ENCODE data around the gene OPHN1.
"Not testable (repeated sequence)": the region's sequence is repeated elsewhere in the genome, so short reads cannot be mapped to it uniquely, and the experiment has no call there.

The OPHN1 gene

DNA sequence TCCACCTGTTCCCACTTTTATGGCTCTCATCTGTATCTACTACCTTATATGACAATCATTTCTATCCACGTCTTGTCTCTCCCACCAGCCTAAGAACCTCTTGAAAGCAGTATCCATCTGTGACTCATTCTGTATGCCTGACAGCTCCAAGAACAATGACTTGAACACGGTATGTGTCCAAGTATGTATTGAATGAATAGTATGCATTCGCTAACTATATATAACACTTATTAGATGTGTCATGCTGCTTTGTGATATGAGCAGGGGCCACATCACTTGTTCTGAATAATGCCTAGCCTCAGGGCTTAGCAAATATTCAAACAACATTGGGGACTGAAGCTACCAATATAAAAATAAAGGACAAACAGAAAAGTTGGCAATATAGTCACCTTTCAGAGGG, 4.9 kb downstream of the OPHN1 start:
- DNase-seq (ENCODE audit: low read depth, low spot score) = peak; percentile 46
- peak overlapping the region; percentile 46 for H3K27ac ChIP-seq

DNA sequence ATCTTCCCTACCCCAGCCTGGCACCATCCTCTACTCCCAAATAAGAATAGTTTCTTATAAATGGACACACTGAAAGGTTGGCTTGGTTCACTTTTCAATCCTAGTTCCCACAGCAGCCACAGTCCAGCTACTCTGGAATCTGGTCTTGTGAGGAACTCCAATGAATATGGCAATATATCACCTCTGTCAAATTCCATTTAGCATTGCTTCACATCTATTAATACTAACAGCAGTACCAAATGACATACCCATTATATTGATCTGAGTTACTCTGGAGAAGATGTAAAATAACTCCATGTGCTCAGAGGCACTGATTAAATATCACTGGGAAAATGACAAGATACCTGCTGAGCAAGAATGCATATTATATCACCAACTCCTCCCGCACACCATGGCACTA, 8.6 kb downstream of the OPHN1 start:
- DNase-seq (ENCODE audit: low read depth, low spot score) = no peak

DNA sequence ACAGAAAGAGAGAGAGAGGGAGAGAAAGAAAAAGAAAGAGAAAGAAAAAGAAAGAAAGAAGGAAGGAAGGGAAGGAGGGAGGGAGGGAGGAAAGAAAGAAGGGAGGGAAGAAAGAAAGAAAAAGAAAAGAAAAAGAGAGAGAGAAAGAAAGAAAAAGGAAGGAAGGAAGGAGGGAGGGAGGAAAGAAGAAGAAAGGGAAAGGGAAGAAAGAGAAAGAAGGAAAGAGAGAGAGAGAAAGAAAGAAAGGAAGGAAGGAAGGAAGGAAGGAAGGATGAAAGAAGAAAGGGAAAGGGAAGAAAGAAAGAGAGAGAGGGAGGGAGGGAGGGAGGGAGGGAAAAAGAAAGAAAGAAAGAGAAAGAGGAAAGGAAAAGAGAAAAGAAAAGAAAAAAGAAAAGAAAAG, 10.8 kb downstream of the OPHN1 start:
- no peak for DNase-seq (ENCODE audit: low read depth, low spot score)
- no peak overlapping the region for H3K27ac ChIP-seq

More for the DNA sequence above, 8.6 kb downstream of the OPHN1 start:
- H3K27ac ChIP-seq = no peak overlapping the region

- no peak overlapping the region for H3K27ac ChIP-seq
- DNase-seq (ENCODE audit: low read depth, low spot score) = no peak
Measured at GRCh38 chrX:68421636-68422035, 11.7 kb downstream of the OPHN1 start.

- no peak for DNase-seq (ENCODE audit: low read depth, low spot score)
- no peak overlapping the region for H3K27ac ChIP-seq
Measured at GRCh38 chrX:68420559-68420958, 12.7 kb downstream of the OPHN1 start.

DNA sequence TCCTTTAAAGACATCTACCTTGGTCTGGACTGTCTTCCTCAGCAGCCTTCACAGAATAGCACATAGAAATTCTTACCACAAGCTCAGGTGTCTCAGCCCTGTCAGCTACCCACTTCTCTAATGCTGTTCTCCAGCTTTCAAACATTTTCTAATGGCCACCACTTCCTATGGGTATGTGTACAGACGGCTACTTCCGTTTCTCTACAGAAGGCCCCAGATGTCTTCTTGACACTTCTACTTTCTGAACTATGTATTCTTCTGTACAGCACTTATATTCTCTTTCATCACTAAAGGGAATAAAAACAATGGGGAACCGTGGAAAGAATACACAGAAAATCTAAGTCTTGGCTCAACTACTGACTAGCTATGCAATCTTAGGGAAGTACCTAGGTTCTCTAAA, 13.3 kb downstream of the OPHN1 start:
- H3K27ac ChIP-seq = no peak overlapping the region
- DNase-seq (ENCODE audit: low read depth, low spot score) = no peak

- DNase-seq (ENCODE audit: low read depth, low spot score) = no peak
Measured at GRCh38 chrX:68417651-68418050, 15.6 kb downstream of the OPHN1 start.

DNA sequence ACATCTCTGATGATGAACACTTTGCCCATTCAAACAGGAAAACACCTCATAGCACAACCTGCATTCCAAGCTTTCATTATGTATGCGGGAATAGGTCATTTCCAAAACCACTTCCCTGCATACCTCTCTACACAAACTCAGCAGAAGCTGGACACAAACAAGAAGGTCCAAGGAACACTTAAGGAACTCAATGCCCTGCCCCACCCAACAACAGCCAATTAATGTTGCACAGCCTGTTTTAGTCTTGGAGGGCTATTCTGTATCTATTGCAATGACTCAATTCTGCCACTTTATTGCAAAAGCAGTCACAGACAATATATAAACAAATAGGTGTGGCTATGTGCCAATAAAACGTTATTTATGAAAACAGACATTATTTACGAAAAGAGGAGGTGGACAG, 16.7 kb downstream of the OPHN1 start:
- H3K27ac ChIP-seq = no peak overlapping the region
- DNase-seq (ENCODE audit: low read depth, low spot score) = no peak

More at GRCh38 chrX:68417651-68418050, 15.6 kb downstream of the OPHN1 start:
- H3K27ac ChIP-seq = no peak overlapping the region

- H3K27ac ChIP-seq = no peak overlapping the region
- no peak for DNase-seq (ENCODE audit: low read depth, low spot score)
Measured at GRCh38 chrX:68415316-68415715, 18.0 kb downstream of the OPHN1 start.

DNA sequence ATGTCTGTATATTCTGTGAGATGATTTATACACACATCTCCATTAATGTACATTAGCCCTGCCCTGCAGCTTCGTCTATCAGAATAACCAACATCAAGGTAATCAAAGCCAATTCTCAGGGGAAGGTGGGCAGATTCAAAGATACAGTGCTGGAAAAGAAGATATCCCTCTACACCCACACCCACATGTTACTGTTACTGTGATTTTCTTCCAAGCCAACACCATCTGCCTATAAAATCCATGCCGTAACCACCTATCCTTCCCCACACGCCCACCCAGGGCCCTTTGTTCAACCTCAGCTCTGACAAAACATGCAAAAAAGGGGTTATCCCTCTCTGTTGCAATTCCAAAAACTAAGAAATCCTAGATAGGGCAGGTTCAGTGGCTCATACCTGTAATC, 20.0 kb downstream of the OPHN1 start:
- no peak for DNase-seq (ENCODE audit: low read depth, low spot score)
- H3K27ac ChIP-seq = no peak overlapping the region

DNA sequence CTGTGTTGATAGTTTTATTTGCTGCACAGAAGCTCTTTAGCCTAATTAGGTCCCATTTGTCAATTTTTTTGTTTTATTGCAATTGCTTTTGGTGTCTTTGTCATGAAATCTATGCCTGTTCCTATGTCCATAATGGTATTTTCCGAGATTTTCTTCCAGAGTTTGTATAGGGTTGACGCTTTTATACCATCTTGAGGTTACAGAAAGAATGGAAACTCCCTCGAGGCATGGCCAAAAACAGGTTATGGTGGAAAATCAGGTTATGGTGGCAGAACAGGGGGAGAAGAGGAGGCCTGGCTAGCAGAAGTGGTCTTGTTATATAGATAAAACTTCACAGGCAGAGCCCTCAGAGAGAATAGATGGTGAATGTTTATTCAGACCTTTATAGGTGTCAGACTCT, 21.6 kb downstream of the OPHN1 start:
- no peak for DNase-seq (ENCODE audit: low read depth, low spot score)
- no peak overlapping the region for H3K27ac ChIP-seq

GRCh38 chrX:68409194-68409593, 24.1 kb downstream of the OPHN1 start:
- DNase-seq (ENCODE audit: low read depth, low spot score) = no peak
- H3K27ac ChIP-seq = no peak overlapping the region

- no peak overlapping the region for H3K27ac ChIP-seq
- DNase-seq (ENCODE audit: low read depth, low spot score) = no peak
Measured at GRCh38 chrX:68403522-68403921, 29.8 kb downstream of the OPHN1 start.

GRCh38 chrX:68403038-68403437, 30.3 kb downstream of the OPHN1 start:
- H3K27ac ChIP-seq = no peak overlapping the region
- no peak for DNase-seq (ENCODE audit: low read depth, low spot score)

DNA sequence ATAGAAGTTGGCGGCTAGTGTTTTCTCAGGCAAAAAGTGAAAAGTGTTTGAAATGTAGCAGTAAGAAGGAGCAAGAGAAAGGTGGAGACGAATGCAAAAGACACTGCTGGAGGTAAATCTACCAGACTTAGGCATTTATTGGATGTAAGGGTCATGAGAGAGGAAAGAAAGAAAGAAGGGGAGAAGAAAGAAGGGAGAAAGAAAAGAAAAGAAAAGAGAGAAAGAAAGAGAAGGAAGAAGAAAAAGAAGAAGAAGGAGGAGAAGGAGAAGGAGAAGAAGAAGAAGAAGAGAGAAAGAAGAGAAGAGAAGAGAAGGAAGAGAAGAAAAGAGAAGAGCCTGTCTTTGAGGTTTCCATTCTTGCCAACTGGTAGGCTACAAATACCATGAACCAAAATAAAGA, 31.2 kb downstream of the OPHN1 start:
- no peak for DNase-seq (ENCODE audit: low read depth, low spot score)
- H3K27ac ChIP-seq = no peak overlapping the region

- no peak for DNase-seq (ENCODE audit: low read depth, low spot score)
- no peak overlapping the region for H3K27ac ChIP-seq
Measured at GRCh38 chrX:68398291-68398690, 35.0 kb downstream of the OPHN1 start.

- no peak for DNase-seq (ENCODE audit: low read depth, low spot score)
- no peak overlapping the region for H3K27ac ChIP-seq
Measured at GRCh38 chrX:68396953-68397352, 36.3 kb downstream of the OPHN1 start.

- not testable (repeated sequence) for DNase-seq (ENCODE audit: low read depth, low spot score); H3K27ac ChIP-seq
Measured at GRCh38 chrX:68389419-68389960, 43.8 kb downstream of the OPHN1 start.

DNA sequence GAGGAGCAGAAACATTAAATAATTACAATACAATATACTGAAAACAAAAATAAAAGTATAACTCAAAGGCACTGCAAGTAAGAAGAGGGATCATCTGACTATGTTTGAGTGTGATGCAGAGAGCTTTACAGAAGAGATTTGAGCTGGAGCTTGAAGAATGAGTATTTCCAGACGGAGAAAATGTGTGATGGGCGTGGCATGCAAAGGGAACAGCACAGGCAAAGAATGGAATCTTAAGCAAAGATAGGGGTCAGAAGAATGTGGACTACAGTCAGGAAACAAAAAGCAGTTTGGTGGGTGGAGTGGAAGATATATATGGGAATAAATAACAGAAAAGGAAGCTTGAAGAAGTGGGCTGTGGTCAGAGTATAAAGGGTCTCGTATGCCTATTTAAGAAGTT, 45.5 kb downstream of the OPHN1 start:
- H3K27ac ChIP-seq = no peak overlapping the region
- DNase-seq (ENCODE audit: low read depth, low spot score) = no peak

- DNase-seq (ENCODE audit: low read depth, low spot score) = no peak
- no peak overlapping the region for H3K27ac ChIP-seq
Measured at GRCh38 chrX:68383540-68383939, 49.8 kb downstream of the OPHN1 start.

DNA sequence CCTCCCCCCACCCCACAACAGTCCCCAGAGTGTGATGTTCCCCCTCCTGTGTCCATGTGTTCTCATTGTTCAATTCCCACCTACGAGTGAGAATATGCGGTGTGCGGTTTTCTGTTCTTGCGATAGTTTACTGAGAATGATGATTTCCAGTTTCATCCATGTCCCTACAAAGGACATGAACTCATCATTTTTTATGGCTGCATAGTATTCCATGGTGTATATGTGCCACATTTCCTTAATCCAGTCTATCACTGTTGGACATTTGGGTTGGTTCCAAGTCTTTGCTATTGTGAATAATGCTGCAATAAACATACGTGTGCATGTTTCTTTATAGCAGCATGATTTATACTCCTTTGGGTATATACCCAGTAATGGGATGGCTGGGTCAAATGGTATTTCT, 55.7 kb downstream of the OPHN1 start:
- H3K27ac ChIP-seq; DNase-seq (ENCODE audit: low read depth, low spot score): not testable (repeated sequence)

DNA sequence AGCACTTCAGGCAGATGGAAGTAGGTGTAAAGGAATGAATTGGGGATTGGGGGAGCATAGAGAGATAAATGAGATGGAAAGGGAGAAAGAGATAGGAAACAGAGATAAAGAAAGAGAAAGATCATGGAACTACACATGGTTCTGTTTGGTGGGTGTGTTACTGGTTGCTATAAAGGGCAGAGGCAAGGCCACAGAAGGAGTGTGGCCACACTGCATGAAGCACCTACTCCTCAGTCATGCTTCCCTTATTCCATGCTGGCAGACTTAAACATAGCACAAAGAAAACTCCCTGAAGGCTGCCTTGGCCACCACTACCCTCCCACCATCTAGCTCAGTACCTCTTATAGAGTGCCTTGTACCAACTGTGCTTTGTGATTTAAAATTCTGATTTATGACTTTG, 56.9 kb downstream of the OPHN1 start:
- H3K27ac ChIP-seq = no peak overlapping the region
- DNase-seq (ENCODE audit: low read depth, low spot score) = no peak

DNA sequence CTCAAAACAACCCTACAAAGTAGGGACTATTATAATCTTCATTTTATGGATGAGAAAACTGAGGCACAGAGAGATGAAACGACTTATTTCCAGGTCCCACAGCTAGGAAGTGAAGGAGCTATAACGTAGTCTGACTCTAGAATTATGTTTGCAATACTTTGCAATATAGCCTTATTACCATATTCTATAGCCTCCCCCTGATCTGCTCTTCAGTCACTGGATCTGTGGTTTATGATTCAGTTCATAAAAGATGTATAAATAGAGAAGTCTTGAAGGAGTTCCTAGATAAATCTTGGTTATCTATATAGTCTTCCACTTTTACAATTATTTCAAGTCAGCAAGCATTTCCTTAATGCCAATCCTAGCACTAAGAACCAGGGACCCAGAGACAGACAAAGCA, 57.5 kb downstream of the OPHN1 start:
- DNase-seq (ENCODE audit: low read depth, low spot score) = no peak
- H3K27ac ChIP-seq = no peak overlapping the region

Data from epithelial cell of prostate (primary cell).